ENCODE measurements around the gene DNAJC17. TPM values are rescaled to one million over a fixed set of nuclear protein-coding genes. Genes with fewer than 3 reads are reported as not detected.

Gene DNAJC17
- total and polyA plus RNA-seq, 4 donors: 10.0 to 32.5 (median 19.9) TPM

GRCh38 chr15:40768521-40769273, 38.6 kb downstream of the DNAJC17 start (continued):
- TF ChIP-seq SP1 (IDR thresholded peaks at IDR 0.05): no peak
- no peak for TF ChIP-seq EGR1 (IDR thresholded peaks at IDR 0.05; ENCODE audit: low read depth in 2 of 2)

- no peak overlapping the region for H3K9ac ChIP-seq (ENCODE audit: low read depth in 1 of 2, low read length in 2 of 2)
- 93% methylated on average over 29 of the region's 29 CpGs for WGBS
- peaks cover 10 to 69% (median 44%) of the 10 kb centered on the region in 4 donors for H3K4me1 ChIP-seq (ENCODE audit: control insufficient read depth in 4 of 4, insufficient read depth in 4 of 4, low read length in 3 of 4)
- DNase-seq (ENCODE audit: low spot score): no peak
- peaks cover 0 to 20% (median 5%) of the 10 kb centered on the region in 4 donors for H3K36me3 ChIP-seq (ENCODE audit: control insufficient read depth in 4 of 4, insufficient read depth in 3 of 4, low read depth in 1 of 4, low read length in 3 of 4)
- no peaks in the 10 kb centered on the region for H3K9me3 ChIP-seq (ENCODE audit: control insufficient read depth in 4 of 4, low read length in 3 of 4)
- H3K4me3 ChIP-seq (ENCODE audit: low read depth in 1 of 3, low read length in 3 of 3): no peak overlapping the region
- H3K27me3 ChIP-seq (ENCODE audit: control insufficient read depth in 4 of 4, insufficient read depth in 4 of 4, low read length in 3 of 4): no peaks in the 10 kb centered on the region
- TF ChIP-seq FOXA1 (IDR thresholded peaks at IDR 0.05): no peak
- no peak for TF ChIP-seq HNF4A (conservative IDR thresholded peaks at IDR 0.05)
- no peak for TF ChIP-seq HNF4G (IDR thresholded peaks at IDR 0.05)
- no peak for TF ChIP-seq MAX (IDR thresholded peaks at IDR 0.05)
- H3K27ac ChIP-seq (ENCODE audit: low read depth in 1 of 2, low read length in 2 of 2): no peak overlapping the region
Measured at GRCh38 chr15:40767838-40768500, 39.3 kb downstream of the DNAJC17 start.

- Histone ChIP-seq H3K27me3 (ENCODE audit: control insufficient read depth in 4 of 4, insufficient read depth in 4 of 4, low read length in 3 of 4) (no peaks in the 10 kb centered on the region), H3K4me3 (ENCODE audit: low read depth in 1 of 3, low read length in 3 of 3) (no peak overlapping the region), H3K27ac (ENCODE audit: low read depth in 1 of 2, low read length in 2 of 2) (no peak overlapping the region), H3K36me3 (ENCODE audit: control insufficient read depth in 4 of 4, insufficient read depth in 3 of 4, low read depth in 1 of 4, low read length in 3 of 4) (peaks cover 0 to 20% (median 5%) of the 10 kb centered on the region in 4 donors), H3K9ac (ENCODE audit: low read depth in 1 of 2, low read length in 2 of 2) (no peak overlapping the region), H3K9me3 (ENCODE audit: control insufficient read depth in 4 of 4, low read length in 3 of 4) (no peaks in the 10 kb centered on the region), H3K4me1 (ENCODE audit: control insufficient read depth in 4 of 4, insufficient read depth in 4 of 4, low read length in 3 of 4) (peaks cover 10 to 70% (median 42%) of the 10 kb centered on the region in 4 donors)
- 91% methylated on average over 32 of the region's 32 CpGs for WGBS
- DNase-seq (ENCODE audit: low spot score): no peak
- TF ChIP-seq REST (IDR thresholded peaks at IDR 0.05) (no peak), FOXA1 (IDR thresholded peaks at IDR 0.05) (no peak), MAX (IDR thresholded peaks at IDR 0.05) (no peak), RXRA (IDR thresholded peaks at IDR 0.05) (no peak), HNF4G (IDR thresholded peaks at IDR 0.05) (no peak), NR2F2 (IDR thresholded peaks at IDR 0.05) (no peak), HNF4A (conservative IDR thresholded peaks at IDR 0.05) (no peak), RAD21 (IDR thresholded peaks at IDR 0.05) (no peak), ZBTB33 (IDR thresholded peaks at IDR 0.05) (no peak), ATF3 (IDR thresholded peaks at IDR 0.05) (no peak), FOXA2 (IDR thresholded peaks at IDR 0.05) (no peak), JUND (IDR thresholded peaks at IDR 0.05) (no peak), YY1 (IDR thresholded peaks at IDR 0.05) (no peak), TAF1 (conservative IDR thresholded peaks at IDR 0.05) (no peak), CTCF (IDR thresholded peaks at IDR 0.05; ENCODE audit: low read depth, low read length, missing input control) (no peak), EGR1 (IDR thresholded peaks at IDR 0.05; ENCODE audit: low read depth in 2 of 2) (no peak), GABPA (IDR thresholded peaks at IDR 0.05 in 1 of 2, conservative IDR thresholded peaks at IDR 0.05 in 1 of 2) (no peak), SP1 (IDR thresholded peaks at IDR 0.05) (no peak)
Measured at GRCh38 chr15:40766906-40767837, 40.1 kb downstream of the DNAJC17 start.

Measured in liver (tissue), 9 donors.